HG03045 (cell line): ENCODE results near the gene MMP24OS.

ENCODE experiments used
- ATAC-seq: cut with Tn5 transposase; IDR thresholded peaks from one replicate; pipeline ENCODE4 v1.9.1; 2021; ENCODE audit warnings: mild to moderate bottlenecking, moderate library complexity; ENCODE audit not compliant: unreplicated experiment

The MMP24OS gene

DNA sequence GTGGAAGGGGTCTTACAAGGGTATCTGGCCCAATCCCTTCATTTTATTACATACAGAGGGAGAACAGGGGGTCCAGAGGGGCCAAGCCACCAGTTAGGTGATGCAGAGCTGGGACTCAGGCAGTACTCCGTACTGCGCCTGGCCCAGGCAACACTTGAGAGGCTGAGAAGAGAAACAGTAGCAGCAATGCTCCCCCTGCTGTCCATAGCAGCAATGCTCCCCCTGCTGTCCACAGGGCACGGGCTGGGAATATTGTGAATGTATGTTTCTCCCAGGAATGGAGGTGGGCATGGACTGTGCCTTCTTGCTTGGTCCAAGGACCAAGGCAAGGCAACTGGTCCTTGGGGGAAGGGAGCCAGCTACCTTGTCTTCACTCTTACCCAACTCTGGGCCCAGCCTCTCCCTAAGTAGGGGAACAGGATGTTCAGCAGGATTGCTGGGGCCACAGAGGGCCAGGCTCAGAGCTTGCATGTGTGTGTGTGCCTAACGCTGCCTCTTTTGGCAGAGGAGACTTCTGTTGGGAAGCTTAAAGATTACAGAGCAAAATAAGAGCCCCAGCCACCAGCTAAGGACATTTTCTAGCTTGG, 29.1 kb upstream of the MMP24OS start:
- no peak for ATAC-seq

DNA sequence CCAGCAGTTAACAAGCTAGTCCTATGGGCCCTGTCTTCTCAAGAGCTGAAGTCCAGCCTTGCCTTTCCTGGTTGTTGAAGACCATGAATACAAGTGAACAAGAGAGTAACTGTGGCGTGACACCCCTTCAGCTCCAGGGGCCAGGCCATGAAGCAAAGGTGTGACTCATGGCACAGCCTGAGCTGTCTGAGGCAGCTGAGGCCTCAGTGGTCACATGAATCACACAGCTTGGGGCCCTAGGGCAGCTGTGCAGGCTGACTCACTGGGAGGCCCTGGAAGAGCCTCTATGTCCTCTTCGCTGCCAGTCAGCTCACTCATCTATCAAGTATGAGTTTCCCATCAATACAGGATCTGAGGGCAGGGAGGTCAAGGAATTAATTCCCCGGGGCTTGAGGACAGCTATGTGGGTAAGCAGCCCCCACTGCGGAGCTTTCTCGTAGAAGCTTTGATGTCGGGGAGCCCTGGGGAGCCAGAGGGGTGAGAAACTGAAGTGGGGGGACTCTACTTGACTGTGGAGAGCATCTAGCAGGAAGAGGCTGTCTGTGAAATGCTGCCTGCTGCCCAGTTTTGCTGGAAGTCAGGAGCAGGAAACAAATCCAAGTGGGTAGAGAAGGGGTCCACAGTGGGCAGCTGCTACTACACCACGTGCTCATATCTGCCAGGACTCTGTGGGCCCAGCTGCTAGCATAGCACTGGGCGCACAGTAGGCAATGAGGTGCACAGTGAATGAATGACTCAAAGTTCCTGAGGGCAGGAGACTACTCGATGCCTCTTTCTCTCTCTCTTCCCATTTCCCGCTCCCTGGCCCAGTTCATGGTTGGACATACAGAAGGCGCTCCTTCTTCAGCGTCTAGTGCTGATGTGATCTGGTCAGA, 28.0 kb upstream of the MMP24OS start:
- no peak for ATAC-seq

DNA sequence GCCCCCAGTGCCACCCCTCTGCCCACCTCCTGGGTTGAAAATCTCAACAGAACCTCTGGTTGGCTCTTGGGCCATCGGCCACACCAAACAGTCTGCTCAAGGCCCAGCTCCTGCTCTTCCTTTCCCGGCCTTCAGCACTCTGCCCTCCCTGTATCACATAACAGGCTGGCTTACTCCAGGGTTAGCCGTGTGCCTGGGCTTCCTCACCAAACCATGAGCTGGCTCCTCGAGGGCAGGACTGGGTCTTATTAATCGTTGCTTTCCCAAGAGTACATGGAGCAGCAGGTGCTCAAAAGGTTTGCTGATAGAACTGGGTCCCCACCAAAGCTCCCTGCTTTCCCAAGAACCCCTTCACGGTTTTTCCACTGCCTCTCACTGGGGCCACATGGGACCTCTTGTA, 27.0 kb upstream of the MMP24OS start:
- ATAC-seq, result no peak

DNA sequence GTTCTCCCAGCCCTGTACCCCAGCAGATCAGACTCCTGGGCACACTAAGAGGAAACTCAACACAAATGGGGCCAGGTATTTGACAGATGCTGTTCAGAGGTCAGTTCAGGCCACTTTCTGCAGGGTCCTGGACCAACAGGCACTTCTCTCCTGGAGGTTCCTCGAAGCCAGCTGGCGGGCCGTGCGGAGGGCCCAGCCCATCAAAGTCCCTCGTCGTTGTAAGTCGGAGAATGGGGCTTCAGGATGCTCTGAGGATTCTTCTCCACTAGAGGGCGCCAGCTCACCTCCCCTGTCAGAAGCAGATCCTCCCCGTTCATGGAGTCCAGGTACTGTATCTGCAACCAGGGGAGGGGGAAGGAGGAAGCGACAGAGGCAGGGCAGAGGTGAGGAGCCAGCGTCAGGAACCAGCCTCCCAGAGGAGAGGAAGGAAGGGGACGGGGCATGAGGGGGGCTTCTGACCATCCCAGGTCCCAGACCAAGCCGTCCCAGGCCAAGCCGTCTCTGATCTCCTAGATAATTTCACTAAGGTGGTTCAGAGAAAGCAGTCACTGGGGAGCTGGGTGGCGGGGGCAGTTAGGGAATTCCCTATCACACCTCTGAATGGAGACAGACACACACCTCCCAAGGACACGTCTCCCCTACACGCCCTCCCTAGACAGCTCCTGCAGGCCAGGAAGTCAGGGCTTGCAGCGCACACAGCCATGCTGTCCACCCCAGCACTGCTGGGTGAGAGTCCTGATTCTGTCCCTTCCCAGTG, 26.0 kb upstream of the MMP24OS start:
- no peak for ATAC-seq

DNA sequence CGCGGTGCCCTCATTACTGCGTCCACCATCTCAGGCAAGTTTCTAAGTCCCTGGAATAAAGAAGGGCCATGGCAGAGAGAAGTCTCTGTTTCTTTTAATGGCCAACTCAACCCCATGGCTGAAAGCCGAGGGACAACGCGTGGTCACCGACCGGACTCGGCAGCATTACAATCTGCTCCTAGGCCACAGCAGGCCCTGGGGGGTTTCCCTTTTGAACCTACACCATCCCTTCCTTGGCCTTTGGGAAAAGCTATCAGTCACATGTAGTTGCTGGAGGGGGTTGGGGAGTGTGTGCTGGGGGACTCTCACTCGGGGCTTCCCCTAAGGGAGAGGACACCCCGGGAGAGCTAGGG, 25.4 kb upstream of the MMP24OS start:
- no peak for ATAC-seq

DNA sequence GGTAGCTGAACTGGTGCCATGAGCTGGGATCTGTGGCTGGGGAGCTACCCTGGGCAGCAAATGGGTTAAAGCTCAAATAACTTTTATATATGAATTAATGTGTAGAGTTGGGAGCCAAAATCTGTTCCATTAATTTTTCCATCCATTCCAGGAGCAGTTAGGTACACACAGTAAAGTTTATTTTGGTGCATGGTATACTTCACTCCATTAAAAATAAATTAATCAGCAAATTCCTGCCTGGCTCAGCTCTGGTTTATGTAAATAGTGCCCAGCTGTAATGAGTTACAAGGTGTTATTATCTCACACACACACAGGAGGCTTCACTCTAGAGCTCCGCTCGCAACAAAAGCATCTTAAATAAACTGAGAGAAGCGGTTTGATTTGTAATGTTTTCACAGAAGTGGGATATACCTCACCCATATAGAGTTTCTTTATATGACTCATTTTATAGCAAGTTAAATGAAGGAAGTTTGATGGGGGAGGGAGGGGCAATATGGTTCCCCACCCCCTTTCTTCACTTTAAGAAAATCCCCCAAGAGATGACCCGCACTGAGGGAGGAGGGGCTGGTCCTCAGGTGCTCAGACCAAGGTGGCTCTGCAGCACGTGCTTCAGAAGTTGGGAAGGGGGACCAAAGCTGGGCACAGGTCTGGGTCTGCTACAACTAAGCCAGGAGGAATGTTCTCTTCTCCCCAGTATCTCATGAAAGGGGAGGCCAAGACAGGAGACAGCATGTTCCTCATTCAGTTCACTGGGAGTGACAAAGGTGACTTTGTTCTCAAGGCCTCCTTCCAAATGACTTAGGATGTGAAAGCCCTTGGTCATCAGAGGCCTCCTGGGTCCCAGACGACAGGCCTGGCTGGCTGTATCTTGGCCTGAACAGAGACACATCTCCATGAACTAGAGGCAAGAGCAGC, 24.8 kb upstream of the MMP24OS start:
- ATAC-seq, result no peak

DNA sequence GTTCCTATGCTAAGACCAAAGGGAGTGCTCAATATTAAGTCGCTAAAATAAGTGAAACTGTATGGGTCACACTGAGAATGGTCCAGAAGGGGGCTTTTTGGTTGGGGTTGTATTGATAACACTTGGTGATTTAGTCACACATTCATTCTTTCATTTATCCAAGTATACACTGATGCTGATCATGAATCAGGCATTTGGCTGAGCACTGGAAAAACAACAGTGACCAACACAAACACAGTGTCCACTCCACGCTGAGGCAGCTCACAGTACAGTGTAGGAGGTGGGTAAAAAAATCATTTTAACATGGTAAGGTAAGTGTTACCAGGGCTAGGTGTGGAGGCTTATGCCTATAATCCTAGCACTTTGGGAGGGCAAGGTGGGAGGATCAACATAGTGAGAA, 23.5 kb upstream of the MMP24OS start:
- ATAC-seq, result no peak

DNA sequence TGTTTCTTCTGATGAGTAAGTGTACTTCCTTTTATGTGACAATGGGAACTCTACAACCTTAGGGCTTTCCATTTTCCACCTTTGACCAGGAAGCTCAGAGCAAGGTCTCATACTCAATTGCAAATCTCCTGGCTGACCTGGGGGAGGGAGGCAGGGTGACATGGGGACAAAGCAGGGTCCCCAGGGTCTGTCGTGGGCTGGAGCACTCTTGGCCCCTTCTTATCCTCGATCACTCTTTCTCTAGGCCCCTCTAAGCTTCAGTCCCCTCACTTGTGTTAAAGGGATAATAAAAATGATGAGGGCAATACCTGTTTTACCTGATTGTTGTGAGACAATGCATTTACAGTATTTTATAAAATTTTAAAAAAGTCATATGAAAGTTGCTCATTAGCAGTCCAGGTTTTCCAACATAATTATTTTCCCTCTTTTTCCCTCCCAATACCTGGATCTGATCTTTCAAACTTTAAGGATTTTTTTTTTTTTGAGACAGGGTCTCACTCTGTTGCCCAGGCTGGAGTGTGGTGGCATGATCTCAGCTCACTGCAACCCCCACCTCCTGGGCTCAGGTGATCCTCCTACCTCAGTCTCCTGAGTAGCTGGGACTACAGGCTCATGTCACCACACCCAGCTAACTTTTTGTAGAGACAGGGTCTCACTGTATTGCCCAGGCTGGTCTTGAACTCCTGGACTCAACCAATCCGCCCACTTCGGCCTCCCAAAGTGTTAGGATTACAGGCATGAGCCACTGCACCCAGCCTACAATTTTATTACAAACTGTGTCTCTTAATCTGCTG, 22.7 kb upstream of the MMP24OS start:
- ATAC-seq, result no peak

DNA sequence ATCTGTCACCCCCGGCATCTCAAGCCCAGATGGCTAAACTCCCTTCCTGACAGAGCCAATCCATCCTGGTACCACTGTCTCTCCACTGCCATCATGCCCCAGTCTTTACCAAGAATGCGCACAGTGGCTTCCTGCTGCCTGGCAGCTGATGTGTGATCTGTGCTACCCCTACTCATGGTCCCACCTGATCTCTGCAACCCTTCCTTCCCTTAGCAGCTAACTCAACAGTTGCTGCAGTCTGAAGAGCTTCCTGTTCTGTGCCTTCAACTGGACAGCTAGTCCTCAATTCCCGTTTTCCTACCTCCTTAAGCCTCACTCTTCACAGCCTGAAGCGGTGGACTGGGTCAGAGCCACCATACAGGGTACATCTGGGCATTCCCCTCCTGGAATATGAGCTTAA, 21.9 kb upstream of the MMP24OS start:
- no peak for ATAC-seq

DNA sequence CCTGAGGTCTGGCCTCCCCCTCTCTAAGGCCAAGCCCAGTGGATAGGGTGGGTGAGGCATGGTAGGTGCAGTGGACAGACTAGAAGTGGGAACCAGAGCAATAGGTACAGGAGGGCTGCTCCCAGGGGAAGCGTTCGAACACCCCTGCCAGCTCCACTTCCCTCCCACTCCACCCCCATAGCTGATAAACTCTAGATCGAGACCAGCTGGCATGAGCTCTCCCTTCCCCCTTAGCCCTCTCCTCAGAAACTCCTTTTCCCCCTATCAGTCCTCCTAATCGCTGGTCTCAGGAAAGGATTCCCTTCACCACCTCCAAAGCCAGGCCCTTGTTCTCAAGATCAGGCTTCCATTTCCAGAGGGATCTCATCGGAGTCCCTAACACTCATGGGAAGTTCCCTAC, 20.3 kb upstream of the MMP24OS start:
- ATAC-seq, result no peak

DNA sequence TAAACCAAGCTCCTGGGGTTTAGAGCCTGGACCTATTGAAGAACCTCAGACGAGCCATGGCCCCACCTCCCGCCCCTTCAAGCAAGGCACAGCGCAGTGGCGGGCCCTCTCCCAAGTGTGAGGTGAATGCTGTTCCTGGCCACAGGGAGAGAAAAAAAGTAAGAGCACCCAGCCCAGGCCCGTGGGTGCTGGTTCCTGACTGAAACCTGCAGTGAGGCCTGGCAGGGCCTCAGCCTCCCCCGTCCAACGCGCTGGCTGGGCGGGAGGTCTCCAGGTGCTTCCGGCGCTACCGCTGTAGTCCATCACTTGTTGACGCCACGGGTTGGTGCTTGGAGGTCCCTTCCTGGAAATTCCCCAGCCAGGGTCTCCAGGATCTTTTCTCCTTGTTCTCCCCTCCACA, 19.8 kb upstream of the MMP24OS start:
- ATAC-seq, result no peak

DNA sequence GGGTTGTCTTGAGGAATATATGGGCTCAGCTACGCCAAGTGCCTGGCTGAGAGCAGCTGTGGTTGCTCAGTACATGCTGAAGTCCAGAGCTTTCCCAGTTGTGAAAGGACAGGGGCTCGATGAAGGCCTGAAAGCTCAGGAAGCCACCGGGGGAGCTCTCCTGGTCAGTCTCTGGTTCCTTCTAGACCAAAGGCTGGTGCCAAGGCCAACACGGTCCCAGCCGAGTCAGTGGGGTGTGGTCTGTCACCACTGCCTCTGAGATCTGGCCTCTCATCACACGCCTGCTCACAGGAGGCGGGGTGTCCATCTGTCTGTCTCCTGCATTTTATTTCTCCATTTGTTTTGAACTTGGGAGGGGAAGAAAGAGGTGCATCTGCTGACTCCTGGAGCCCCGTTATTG, 19.2 kb upstream of the MMP24OS start:
- ATAC-seq, result no peak

DNA sequence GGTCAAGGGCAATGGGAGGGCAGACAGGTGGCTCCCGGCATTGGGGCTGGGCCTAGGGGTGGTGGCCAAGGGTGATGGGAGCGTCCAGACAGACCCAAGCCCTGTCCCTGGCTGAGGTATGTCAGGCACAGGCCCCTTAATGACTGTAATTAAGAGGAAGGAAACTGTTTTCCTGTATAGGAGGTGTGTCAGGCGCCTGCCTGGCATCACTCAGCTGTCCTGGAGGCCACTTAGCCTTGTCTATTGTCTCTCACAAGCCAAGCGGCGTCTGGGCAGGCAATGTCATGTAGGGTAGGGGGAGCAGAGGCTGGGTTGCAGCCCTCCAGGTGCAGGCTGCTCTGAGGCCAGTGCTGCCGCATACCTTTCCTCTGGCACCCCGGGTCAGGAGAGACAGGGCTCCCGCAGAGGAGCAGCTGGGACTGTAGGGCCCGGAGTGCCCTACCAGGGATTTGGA, 18.2 kb upstream of the MMP24OS start:
- ATAC-seq, result no peak

DNA sequence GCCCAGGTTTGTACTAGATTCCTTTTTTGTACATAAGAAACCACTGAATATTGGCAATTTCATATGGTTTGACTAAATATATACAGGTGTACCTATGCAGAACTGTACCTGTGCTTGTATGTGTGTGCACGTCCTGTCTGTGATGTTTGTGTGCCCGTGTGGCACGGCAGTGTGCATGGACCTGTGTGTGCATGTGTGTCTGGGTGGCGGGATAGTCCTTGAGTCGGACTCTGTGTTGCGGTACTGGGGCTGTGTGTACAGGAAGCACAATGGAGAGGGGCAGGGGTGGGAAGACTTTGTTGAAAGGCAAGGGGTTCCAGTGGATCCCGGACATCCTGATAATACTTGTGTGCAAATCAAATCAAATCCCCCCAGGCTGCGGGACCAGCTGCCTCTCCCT, 17.8 kb upstream of the MMP24OS start:
- ATAC-seq, result no peak

DNA sequence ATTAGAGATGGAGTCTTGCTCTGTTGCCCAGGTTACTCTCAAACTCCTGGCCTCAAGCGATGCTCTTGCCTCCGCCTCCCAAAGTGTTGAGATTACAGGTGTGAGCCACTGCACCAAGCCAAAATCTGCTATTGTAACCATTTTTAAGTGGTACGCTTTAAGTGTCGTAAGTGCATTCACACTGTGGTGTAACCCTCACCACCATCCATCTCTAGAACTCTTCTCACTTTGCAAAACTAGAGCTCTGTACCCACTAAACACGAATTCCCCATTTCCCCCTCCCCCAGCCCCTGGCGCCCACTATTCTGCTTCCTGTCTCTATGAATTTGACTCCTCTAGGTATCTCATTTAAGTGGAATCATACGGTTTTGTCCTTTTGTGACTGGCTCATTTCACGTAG, 17.1 kb upstream of the MMP24OS start:
- ATAC-seq, result no peak

DNA sequence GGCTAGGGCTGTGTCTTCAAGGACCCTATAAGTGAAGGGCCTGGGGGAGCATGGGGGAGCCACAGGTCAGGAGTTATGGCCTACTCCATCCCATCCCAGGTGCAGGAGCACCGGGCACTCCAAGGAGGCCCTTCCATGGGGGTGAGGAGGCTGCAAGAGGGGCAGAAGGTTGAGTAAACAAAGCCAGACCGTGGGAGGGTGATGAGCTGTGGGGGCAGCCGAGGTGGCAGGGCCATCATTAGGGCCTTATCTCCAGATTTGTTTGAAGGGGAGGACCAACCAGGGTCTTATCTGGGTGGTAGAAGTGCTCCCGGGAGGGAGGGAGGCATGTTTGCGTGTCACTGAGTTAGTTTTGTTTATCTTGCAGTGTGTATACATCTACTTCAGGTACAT, 16.4 kb upstream of the MMP24OS start:
- no peak for ATAC-seq

DNA sequence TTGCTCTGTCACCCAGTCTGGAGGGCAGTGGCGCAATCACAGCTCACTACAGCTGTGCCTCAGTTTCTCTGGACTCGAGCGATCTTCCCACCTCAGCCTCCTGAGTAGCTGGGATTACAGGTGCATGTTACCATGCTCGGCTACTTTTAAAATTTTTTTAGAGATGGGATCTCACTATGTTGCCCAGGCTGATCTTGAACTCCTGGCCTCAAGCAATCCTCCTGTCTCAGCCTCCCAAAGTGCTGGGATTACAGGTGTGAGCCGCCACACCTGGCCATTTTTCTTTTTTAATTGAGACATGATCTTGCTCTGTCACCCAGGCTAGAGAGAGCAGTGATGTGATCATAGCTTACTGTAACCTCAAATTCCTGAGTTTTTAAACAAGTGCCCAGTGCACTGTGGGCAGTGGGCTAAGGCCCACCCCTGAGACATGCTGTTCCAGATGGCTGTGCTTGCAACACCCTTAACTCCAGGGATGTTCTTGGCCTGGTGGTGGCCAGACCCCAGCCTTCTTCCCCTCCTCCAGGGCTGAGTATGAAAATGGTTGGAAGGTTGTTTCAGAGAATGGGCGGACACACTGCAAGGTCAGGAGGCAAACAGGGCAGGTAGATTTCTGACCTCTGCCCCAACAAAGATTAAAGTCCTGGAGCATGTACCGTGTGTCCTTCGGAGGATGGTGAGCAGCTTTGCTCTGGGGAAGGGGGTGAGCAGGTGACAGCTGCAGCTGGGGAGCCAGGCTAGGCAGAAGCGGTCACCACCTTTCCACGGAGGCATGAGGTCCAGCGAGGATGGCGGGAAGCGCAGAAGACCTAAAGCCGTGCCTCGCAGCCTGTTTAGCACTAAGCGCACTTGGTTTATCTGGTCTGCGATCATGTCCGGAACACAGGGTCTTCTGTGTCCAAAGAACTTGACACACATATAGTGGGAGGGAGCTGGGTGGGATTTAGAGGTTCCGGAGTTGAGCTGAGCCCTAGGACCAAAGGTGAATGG, 15.7 kb upstream of the MMP24OS start:
- ATAC-seq, result no peak

DNA sequence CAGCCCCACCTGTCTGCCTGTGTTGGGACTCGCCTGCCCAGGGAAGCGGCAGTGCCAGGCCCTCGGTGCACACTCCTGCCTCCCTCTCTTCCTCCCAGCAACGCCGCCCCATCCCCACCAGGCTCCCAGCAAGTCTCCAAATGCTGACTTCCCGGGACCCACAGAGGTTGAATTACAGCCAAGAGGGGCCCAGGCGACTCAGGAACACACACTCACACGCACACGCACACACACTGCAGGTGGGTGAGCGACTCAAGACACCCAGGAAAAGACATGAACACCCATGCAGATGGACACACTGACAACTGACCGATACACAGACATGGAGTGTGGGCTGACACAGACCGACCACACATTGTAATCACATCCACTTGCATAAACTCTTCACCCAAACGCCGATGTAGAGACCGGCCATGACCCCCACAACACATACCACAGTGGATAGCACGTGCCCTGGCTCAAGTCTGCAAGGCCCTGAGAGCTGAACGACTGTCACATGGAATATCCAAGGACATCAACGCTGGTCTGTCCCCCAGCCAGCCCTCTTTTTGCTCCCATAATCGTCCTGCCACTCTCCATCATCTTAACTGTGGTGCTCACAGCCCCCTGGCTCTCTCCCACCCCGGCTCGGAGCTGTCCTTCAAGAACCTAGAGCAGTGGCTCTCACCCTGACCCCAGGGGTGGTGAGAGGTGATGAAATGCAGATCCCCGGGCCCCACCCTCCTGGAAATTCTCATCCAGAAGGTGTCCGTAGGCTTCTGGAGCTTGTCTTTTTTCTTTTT, 14.8 kb upstream of the MMP24OS start:
- no peak for ATAC-seq
